HEK293 (cell line): Measurements from ENCODE around the gene ATP10A.

ENCODE experiments used
- CTCF ChIA-PET: fragments of 350-600 bp; formaldehyde crosslinking; extraction: SDS; loops from one replicate; lab custom pipeline; 2021; ENCODE audit warnings: antibody characterized with exemption; lab: Yijun Ruan, JAX
- POLR2A ChIA-PET: fragments of 300-600 bp; formaldehyde crosslinking; extraction: SDS; loops from one replicate; lab custom pipeline; 2020; ENCODE audit warnings: antibody characterized with exemption, inconsistent platforms; lab: Yijun Ruan, JAX
- H3K27ac ChIP-seq: fragments of 200-500 bp; sonication (Bioruptor generic); 2 replicates; pipeline ENCODE4 v1.5.1; 2014; ENCODE audit warnings: low read depth, low read length, control low read depth, inconsistent platforms; ENCODE audit errors: extremely low read depth
- H3K36me3 ChIP-seq, 2 experiments: fragments of 200-500 bp in 1 of 2; sonication (Bioruptor generic) in 1 of 2; 1 replicate in 1 of 2; 2 replicates in 1 of 2; pipeline ENCODE4 v1.5.1; 2014 to 2017; ENCODE audit warnings: inconsistent platforms in 2 of 2, low read length in 2 of 2; ENCODE audit not compliant: control insufficient read depth in 2 of 2, insufficient read depth in 1 of 2
- H3K4me1 ChIP-seq: fragments of 200-500 bp; sonication (Bioruptor generic); 2 replicates; pipeline ENCODE4 v1.5.1; 2014; ENCODE audit warnings: mild to moderate bottlenecking, low read length, inconsistent platforms; ENCODE audit not compliant: control insufficient read depth, insufficient read depth
- H3K4me3 ChIP-seq: 2 replicates; pipeline ENCODE4 v1.5.1; 2011; ENCODE audit warnings: low read depth, mild to moderate bottlenecking, control low read depth, low read length, moderate library complexity
- H3K9me3 ChIP-seq: fragments of 200-500 bp; sonication (Bioruptor generic); 2 replicates; pipeline ENCODE4 v1.5.1; 2014; ENCODE audit warnings: low read depth, low read length, inconsistent platforms; ENCODE audit not compliant: control insufficient read depth, insufficient read depth
- KLF8 ChIP-seq: fragments of 450-650 bp; formaldehyde crosslinking; IDR thresholded peaks from 2 replicates; pipeline ENCODE4 v1.5.1; 2016; ENCODE audit warnings: missing biosample characterization, missing genetic modification characterization
- SP3 ChIP-seq: fragments of 450-650 bp; formaldehyde crosslinking; IDR thresholded peaks from 2 replicates; pipeline ENCODE4 v1.5.1; 2016; ENCODE audit warnings: missing biosample characterization, missing genetic modification characterization
- ZBTB17 ChIP-seq: fragments of 450-650 bp; formaldehyde crosslinking; IDR thresholded peaks from 2 replicates; pipeline ENCODE4 v1.5.1; 2016; ENCODE audit warnings: missing biosample characterization, missing genetic modification characterization
- ZNF175 ChIP-seq: fragments of 450-650 bp; formaldehyde crosslinking; IDR thresholded peaks from 2 replicates; pipeline ENCODE4 v1.5.1; 2016; ENCODE audit warnings: missing biosample characterization, missing genetic modification characterization
- ZNF2 ChIP-seq: fragments of 450-650 bp; formaldehyde crosslinking; IDR thresholded peaks from 2 replicates; pipeline ENCODE4 v1.5.1; 2016; ENCODE audit warnings: missing biosample characterization, missing genetic modification characterization
- ZNF223 ChIP-seq: fragments of 450-650 bp; formaldehyde crosslinking; IDR thresholded peaks from 2 replicates; pipeline ENCODE4 v1.5.1; 2016; ENCODE audit warnings: missing biosample characterization, missing genetic modification characterization
- ZNF394 ChIP-seq: fragments of 450-650 bp; formaldehyde crosslinking; IDR thresholded peaks from 2 replicates; pipeline ENCODE4 v1.5.1; 2016; ENCODE audit warnings: missing biosample characterization, missing genetic modification characterization, mild to moderate bottlenecking, moderate library complexity, borderline replicate concordance
- ZNF433 ChIP-seq: fragments of 450-650 bp; formaldehyde crosslinking; IDR thresholded peaks from 2 replicates; pipeline ENCODE4 v1.5.1; 2016; ENCODE audit warnings: missing biosample characterization, missing genetic modification characterization, low read depth
- ZNF548 ChIP-seq: fragments of 450-650 bp; formaldehyde crosslinking; IDR thresholded peaks from 2 replicates; pipeline ENCODE4 v1.5.1; 2016; ENCODE audit warnings: missing biosample characterization, missing genetic modification characterization
- ZNF768 ChIP-seq: fragments of 450-650 bp; formaldehyde crosslinking; IDR thresholded peaks from 2 replicates; pipeline ENCODE4 v1.5.1; 2018; ENCODE audit warnings: missing biosample characterization, mild to moderate bottlenecking, missing genetic modification characterization
- ZSCAN23 ChIP-seq: fragments of 450-650 bp; formaldehyde crosslinking; IDR thresholded peaks from 2 replicates; pipeline ENCODE4 v1.5.1; 2016; ENCODE audit warnings: missing biosample characterization, missing genetic modification characterization
- TF ChIP-seq, protein P1 (sequence below): fragments of 450-650 bp; formaldehyde crosslinking; IDR thresholded peaks from 2 replicates; pipeline ENCODE4 v1.5.1; 2017; ENCODE audit warnings: missing biosample characterization, mild to moderate bottlenecking, missing genetic modification characterization, moderate library complexity
- TF ChIP-seq, protein P2 (sequence below): fragments of 450-650 bp; formaldehyde crosslinking; conservative IDR thresholded peaks from 2 replicates; pipeline ENCODE4 v1.5.1; 2016; ENCODE audit warnings: low read depth, missing biosample characterization, missing genetic modification characterization
- TF ChIP-seq, protein P3 (sequence below): fragments of 450-650 bp; formaldehyde crosslinking; IDR thresholded peaks from 2 replicates; pipeline ENCODE4 v1.5.1; 2016; ENCODE audit warnings: missing biosample characterization, missing genetic modification characterization
- TF ChIP-seq, protein P4 (sequence below): fragments of 450-650 bp; formaldehyde crosslinking; IDR thresholded peaks from 2 replicates; pipeline ENCODE4 v1.5.1; 2016; ENCODE audit warnings: missing biosample characterization, missing genetic modification characterization, borderline replicate concordance

The ATP10A gene

GRCh38 chr15:25887870-25888269 lies 24.7 kb upstream of the ATP10A start (continued):
- TF ChIP-seq, protein P1, sequence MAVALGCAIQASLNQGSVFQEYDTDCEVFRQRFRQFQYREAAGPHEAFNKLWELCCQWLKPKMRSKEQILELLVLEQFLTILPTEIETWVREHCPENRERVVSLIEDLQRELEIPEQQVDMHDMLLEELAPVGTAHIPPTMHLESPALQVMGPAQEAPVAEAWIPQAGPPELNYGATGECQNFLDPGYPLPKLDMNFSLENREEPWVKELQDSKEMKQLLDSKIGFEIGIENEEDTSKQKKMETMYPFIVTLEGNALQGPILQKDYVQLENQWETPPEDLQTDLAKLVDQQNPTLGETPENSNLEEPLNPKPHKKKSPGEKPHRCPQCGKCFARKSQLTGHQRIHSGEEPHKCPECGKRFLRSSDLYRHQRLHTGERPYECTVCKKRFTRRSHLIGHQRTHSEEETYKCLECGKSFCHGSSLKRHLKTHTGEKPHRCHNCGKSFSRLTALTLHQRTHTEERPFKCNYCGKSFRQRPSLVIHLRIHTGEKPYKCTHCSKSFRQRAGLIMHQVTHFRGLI (tag by site-specific recombination): no peak
- no peak for TF ChIP-seq ZNF394

- Histone ChIP-seq H3K9me3 (no peaks in the 10 kb centered on the region), H3K36me3 (no peaks in the 10 kb centered on the region), H3K27ac (no peak overlapping the region), H3K4me3 (no peak overlapping the region), H3K4me1 (no peaks in the 10 kb centered on the region)
- CTCF ChIA-PET: no interaction called here
- TF ChIP-seq ZNF433: no peak
- TF ChIP-seq ZSCAN23 (tag by site-specific recombination): no peak
- POLR2A ChIA-PET: no interaction called here
These were observed 23.5 kb upstream of the ATP10A start for GRCh38 chr15:25886498-25887140.

DNA sequence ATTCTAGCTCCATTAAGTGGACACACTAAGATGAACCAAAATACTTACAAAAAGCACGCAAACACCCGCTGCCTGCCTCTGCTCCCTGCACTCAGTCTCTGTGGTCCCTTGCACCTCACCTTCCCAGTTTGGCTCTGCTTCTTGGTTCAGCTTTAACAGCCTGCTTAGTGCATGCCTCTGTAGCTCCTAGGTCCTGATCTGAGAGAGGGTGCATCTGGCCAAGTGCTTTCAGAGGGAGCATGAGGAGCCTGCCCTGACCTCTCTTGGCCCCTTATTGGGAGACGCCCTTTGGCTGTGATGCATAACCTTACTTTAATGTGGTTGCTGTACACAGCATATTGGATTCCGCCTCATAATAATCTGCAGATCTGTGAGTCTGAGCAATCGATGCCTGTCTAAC lies 21.2 kb upstream of the ATP10A start:
- POLR2A ChIA-PET: no interaction called here
- H3K9me3 ChIP-seq: no peaks in the 10 kb centered on the region
- CTCF ChIA-PET: no interaction called here
- no peaks in the 10 kb centered on the region for H3K4me1 ChIP-seq
- no peak overlapping the region for H3K27ac ChIP-seq
- H3K4me3 ChIP-seq: no peak overlapping the region
- H3K36me3 ChIP-seq: no peaks in the 10 kb centered on the region
- TF ChIP-seq ZNF768 (tag by site-specific recombination) (no peak), ZNF548 (tag by site-specific recombination) (no peak), KLF8 (no peak), ZNF2 (tag by site-specific recombination) (no peak), SP3 (tag by site-specific recombination) (no peak), ZNF175 (tag by site-specific recombination) (no peak)
- TF ChIP-seq, protein P2, sequence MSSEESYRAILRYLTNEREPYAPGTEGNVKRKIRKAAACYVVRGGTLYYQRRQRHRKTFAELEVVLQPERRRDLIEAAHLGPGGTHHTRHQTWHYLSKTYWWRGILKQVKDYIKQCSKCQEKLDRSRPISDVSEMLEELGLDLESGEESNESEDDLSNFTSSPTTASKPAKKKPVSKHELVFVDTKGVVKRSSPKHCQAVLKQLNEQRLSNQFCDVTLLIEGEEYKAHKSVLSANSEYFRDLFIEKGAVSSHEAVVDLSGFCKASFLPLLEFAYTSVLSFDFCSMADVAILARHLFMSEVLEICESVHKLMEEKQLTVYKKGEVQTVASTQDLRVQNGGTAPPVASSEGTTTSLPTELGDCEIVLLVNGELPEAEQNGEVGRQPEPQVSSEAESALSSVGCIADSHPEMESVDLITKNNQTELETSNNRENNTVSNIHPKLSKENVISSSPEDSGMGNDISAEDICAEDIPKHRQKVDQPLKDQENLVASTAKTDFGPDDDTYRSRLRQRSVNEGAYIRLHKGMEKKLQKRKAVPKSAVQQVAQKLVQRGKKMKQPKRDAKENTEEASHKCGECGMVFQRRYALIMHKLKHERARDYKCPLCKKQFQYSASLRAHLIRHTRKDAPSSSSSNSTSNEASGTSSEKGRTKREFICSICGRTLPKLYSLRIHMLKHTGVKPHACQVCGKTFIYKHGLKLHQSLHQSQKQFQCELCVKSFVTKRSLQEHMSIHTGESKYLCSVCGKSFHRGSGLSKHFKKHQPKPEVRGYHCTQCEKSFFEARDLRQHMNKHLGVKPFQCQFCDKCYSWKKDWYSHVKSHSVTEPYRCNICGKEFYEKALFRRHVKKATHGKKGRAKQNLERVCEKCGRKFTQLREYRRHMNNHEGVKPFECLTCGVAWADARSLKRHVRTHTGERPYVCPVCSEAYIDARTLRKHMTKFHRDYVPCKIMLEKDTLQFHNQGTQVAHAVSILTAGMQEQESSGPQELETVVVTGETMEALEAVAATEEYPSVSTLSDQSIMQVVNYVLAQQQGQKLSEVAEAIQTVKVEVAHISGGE (tag by site-specific recombination): no peak
- TF ChIP-seq, protein P3, sequence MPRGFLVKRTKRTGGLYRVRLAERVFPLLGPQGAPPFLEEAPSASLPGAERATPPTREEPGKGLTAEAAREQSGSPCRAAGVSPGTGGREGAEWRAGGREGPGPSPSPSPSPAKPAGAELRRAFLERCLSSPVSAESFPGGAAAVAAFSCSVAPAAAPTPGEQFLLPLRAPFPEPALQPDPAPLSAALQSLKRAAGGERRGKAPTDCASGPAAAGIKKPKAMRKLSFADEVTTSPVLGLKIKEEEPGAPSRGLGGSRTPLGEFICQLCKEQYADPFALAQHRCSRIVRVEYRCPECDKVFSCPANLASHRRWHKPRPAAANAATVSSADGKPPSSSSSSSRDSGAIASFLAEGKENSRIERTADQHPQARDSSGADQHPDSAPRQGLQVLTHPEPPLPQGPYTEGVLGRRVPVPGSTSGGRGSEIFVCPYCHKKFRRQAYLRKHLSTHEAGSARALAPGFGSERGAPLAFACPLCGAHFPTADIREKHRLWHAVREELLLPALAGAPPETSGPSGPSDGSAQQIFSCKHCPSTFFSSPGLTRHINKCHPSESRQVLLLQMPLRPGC (tag by site-specific recombination): no peak

DNA sequence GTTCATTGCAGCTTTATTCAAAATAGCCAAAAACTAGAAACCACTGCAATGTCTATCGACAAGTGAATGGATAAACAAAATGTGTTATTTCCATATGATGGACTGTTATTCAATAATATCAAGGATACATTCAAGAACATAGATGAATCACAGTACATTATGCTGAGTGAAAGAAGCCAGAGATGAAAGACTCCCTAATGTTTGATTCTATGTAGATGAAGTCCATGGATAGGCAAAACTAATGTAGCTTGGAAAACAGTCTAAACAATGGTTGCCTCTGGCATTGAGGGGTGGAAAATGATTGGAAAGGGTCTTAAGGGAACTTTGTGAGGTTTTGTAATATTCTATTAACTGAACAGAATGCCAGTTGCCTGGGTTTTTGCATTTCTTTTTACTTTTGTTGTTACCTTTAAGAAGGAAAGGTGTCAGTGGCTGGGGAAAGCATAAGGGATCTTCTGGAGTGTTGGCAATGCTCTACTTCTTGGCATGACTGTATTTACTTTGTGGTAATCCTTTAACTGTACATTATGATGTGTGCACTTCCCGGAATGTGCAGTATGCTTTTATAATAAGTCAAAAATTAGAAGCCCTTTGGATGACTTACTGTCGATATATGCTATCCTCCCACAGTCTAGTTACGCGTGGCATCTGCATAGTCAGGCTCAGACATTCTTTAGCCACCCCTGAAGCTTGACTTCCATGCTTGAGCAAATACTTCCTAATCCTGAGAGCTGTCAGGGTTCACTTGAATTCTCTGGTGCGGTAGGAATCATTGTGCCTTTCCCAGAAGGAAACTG lies 20.5 kb upstream of the ATP10A start:
- H3K4me3 ChIP-seq: no peak overlapping the region
- H3K27ac ChIP-seq: no peak overlapping the region
- ChIA-PET POLR2A (no interaction called here), CTCF (no interaction called here)
- no peaks in the 10 kb centered on the region for H3K36me3 ChIP-seq
- H3K4me1 ChIP-seq: no peaks in the 10 kb centered on the region
- H3K9me3 ChIP-seq: no peaks in the 10 kb centered on the region
- TF ChIP-seq ZBTB17: no peak
- no peak for TF ChIP-seq ZNF223 (tag by site-specific recombination)
- TF ChIP-seq, protein P4, sequence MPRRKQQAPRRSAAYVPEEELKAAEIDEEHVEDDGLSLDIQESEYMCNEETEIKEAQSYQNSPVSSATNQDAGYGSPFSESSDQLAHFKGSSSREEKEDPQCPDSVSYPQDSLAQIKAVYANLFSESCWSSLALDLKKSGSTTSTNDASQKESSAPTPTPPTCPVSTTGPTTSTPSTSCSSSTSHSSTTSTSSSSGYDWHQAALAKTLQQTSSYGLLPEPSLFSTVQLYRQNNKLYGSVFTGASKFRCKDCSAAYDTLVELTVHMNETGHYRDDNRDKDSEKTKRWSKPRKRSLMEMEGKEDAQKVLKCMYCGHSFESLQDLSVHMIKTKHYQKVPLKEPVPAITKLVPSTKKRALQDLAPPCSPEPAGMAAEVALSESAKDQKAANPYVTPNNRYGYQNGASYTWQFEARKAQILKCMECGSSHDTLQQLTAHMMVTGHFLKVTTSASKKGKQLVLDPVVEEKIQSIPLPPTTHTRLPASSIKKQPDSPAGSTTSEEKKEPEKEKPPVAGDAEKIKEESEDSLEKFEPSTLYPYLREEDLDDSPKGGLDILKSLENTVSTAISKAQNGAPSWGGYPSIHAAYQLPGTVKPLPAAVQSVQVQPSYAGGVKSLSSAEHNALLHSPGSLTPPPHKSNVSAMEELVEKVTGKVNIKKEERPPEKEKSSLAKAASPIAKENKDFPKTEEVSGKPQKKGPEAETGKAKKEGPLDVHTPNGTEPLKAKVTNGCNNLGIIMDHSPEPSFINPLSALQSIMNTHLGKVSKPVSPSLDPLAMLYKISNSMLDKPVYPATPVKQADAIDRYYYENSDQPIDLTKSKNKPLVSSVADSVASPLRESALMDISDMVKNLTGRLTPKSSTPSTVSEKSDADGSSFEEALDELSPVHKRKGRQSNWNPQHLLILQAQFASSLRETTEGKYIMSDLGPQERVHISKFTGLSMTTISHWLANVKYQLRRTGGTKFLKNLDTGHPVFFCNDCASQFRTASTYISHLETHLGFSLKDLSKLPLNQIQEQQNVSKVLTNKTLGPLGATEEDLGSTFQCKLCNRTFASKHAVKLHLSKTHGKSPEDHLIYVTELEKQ (tag by site-specific recombination): no peak
